ENCODE results near the gene CDH23. TPM values are rescaled to one million over a fixed set of nuclear protein-coding genes. Genes with fewer than 3 reads are reported as not detected.

CDH23 gene
- total RNA-seq, 1 experiment from 2014 or later, result 2.9 TPM

DNA sequence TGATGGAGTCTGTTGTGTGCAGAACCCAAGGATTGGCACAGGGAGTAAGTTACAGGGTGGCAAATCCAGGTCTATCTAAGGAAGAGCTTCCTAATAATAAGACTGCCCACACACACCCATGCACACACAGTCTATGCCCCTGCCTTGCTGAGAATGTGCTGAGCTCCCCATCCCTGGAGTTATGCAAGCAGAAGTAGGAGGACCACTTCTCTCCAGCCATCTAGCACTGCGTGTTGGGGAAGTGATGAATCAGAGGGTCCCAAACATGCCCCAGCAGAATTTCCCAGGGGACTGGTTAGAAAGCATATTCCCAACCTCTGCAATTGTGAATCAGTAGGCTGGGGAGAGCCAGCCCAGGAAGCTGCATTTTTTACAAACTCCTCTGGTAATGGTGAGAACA lies 117.2 kb downstream of the CDH23 start (continued):
- TF ChIP-seq FOXP1 (CRISPR knock-in tag; IDR thresholded peaks at IDR 0.05; ENCODE audit: borderline replicate concordance), result no peak
- TF ChIP-seq NFATC4 (CRISPR knock-in tag; IDR thresholded peaks at IDR 0.05), result no peak
- TF ChIP-seq, protein P1, sequence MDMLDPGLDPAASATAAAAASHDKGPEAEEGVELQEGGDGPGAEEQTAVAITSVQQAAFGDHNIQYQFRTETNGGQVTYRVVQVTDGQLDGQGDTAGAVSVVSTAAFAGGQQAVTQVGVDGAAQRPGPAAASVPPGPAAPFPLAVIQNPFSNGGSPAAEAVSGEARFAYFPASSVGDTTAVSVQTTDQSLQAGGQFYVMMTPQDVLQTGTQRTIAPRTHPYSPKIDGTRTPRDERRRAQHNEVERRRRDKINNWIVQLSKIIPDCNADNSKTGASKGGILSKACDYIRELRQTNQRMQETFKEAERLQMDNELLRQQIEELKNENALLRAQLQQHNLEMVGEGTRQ (CRISPR knock-in tag; IDR thresholded peaks at IDR 0.05), result no peak
- no peak for TF ChIP-seq JUN (CRISPR knock-in tag; IDR thresholded peaks at IDR 0.05)
- no peak for TF ChIP-seq ZNF121 (CRISPR knock-in tag; IDR thresholded peaks at IDR 0.05)
- no peak for TF ChIP-seq FOXJ3 (CRISPR knock-in tag; IDR thresholded peaks at IDR 0.05; ENCODE audit: borderline replicate concordance)
- no peak for TF ChIP-seq SOX15 (CRISPR knock-in tag; IDR thresholded peaks at IDR 0.05)

DNA sequence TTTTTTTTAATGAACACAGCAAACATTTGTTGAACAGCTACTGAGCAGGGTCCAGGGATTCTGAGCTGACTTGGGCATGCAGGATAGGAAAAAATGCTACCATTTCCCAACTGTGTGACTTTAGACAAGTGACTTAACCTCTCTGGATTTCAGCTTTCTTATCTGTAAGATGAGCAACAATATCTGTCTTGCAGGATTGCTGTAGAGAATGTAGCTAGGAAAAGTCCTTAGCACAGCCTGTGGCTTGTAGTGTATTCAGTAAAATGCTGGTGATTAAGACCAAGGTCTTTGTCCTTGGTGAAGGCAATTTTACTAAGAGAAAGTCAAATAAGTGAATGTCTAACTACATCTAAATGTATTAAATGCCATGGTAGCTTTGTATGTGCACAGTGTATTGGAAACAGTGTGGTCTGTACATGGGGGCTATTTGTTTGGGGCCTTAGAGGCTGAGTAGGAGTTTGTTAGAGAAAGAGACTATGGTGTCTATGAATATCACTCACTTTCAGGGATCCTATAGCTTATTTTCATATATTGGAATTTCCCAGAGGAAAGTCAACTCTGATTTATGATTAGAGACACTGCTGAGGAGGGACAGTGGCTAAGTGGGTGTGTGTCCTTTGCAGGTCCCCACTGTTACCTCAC lies 118.9 kb downstream of the CDH23 start:
- ChIA-PET CTCF (no interaction called here), POLR2A (no interaction called here)
- no peaks in the 10 kb centered on the region for H3K36me3 Mint-ChIP-seq
- ATAC-seq (no peak), DNase-seq (ENCODE audit: low spot score) (no peak)
- H3K4me3 Mint-ChIP-seq, result no peak overlapping the region
- no peaks in the 10 kb centered on the region for H3K9me3 Mint-ChIP-seq
- H3K27me3 Mint-ChIP-seq (ENCODE audit: low read depth), result no peaks in the 10 kb centered on the region
- no peak overlapping the region for H3K27ac Mint-ChIP-seq
- H3K4me1 Mint-ChIP-seq, result peaks cover 6% of the 10 kb centered on the region; the same call in 1 of the 2 replicates
- TF ChIP-seq SMAD3 (CRISPR knock-in tag; IDR thresholded peaks at IDR 0.05; ENCODE audit: borderline replicate concordance) (no peak), NFE2L1 (CRISPR knock-in tag; IDR thresholded peaks at IDR 0.05) (no peak), OVOL2 (CRISPR knock-in tag; IDR thresholded peaks at IDR 0.05; ENCODE audit: borderline replicate concordance) (no peak), TP53 (CRISPR knock-in tag; IDR thresholded peaks at IDR 0.05) (no peak)
- TF ChIP-seq, protein P2, sequence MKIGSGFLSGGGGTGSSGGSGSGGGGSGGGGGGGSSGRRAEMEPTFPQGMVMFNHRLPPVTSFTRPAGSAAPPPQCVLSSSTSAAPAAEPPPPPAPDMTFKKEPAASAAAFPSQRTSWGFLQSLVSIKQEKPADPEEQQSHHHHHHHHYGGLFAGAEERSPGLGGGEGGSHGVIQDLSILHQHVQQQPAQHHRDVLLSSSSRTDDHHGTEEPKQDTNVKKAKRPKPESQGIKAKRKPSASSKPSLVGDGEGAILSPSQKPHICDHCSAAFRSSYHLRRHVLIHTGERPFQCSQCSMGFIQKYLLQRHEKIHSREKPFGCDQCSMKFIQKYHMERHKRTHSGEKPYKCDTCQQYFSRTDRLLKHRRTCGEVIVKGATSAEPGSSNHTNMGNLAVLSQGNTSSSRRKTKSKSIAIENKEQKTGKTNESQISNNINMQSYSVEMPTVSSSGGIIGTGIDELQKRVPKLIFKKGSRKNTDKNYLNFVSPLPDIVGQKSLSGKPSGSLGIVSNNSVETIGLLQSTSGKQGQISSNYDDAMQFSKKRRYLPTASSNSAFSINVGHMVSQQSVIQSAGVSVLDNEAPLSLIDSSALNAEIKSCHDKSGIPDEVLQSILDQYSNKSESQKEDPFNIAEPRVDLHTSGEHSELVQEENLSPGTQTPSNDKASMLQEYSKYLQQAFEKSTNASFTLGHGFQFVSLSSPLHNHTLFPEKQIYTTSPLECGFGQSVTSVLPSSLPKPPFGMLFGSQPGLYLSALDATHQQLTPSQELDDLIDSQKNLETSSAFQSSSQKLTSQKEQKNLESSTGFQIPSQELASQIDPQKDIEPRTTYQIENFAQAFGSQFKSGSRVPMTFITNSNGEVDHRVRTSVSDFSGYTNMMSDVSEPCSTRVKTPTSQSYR (CRISPR knock-in tag; IDR thresholded peaks at IDR 0.05), result no peak
- TF ChIP-seq, protein P3, sequence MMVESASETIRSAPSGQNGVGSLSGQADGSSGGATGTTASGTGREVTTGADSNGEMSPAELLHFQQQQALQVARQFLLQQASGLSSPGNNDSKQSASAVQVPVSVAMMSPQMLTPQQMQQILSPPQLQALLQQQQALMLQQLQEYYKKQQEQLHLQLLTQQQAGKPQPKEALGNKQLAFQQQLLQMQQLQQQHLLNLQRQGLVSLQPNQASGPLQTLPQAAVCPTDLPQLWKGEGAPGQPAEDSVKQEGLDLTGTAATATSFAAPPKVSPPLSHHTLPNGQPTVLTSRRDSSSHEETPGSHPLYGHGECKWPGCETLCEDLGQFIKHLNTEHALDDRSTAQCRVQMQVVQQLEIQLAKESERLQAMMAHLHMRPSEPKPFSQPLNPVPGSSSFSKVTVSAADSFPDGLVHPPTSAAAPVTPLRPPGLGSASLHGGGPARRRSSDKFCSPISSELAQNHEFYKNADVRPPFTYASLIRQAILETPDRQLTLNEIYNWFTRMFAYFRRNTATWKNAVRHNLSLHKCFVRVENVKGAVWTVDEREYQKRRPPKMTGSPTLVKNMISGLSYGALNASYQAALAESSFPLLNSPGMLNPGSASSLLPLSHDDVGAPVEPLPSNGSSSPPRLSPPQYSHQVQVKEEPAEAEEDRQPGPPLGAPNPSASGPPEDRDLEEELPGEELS (CRISPR knock-in tag; IDR thresholded peaks at IDR 0.05), result no peak
- TF ChIP-seq, protein P4, sequence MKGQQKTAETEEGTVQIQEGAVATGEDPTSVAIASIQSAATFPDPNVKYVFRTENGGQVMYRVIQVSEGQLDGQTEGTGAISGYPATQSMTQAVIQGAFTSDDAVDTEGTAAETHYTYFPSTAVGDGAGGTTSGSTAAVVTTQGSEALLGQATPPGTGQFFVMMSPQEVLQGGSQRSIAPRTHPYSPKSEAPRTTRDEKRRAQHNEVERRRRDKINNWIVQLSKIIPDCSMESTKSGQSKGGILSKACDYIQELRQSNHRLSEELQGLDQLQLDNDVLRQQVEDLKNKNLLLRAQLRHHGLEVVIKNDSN (CRISPR knock-in tag; IDR thresholded peaks at IDR 0.05), result no peak
- TF ChIP-seq, protein P5, sequence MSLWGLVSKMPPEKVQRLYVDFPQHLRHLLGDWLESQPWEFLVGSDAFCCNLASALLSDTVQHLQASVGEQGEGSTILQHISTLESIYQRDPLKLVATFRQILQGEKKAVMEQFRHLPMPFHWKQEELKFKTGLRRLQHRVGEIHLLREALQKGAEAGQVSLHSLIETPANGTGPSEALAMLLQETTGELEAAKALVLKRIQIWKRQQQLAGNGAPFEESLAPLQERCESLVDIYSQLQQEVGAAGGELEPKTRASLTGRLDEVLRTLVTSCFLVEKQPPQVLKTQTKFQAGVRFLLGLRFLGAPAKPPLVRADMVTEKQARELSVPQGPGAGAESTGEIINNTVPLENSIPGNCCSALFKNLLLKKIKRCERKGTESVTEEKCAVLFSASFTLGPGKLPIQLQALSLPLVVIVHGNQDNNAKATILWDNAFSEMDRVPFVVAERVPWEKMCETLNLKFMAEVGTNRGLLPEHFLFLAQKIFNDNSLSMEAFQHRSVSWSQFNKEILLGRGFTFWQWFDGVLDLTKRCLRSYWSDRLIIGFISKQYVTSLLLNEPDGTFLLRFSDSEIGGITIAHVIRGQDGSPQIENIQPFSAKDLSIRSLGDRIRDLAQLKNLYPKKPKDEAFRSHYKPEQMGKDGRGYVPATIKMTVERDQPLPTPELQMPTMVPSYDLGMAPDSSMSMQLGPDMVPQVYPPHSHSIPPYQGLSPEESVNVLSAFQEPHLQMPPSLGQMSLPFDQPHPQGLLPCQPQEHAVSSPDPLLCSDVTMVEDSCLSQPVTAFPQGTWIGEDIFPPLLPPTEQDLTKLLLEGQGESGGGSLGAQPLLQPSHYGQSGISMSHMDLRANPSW (CRISPR knock-in tag; conservative IDR thresholded peaks at IDR 0.05; ENCODE audit: low read depth), result no peak
- TF ChIP-seq, protein P6, sequence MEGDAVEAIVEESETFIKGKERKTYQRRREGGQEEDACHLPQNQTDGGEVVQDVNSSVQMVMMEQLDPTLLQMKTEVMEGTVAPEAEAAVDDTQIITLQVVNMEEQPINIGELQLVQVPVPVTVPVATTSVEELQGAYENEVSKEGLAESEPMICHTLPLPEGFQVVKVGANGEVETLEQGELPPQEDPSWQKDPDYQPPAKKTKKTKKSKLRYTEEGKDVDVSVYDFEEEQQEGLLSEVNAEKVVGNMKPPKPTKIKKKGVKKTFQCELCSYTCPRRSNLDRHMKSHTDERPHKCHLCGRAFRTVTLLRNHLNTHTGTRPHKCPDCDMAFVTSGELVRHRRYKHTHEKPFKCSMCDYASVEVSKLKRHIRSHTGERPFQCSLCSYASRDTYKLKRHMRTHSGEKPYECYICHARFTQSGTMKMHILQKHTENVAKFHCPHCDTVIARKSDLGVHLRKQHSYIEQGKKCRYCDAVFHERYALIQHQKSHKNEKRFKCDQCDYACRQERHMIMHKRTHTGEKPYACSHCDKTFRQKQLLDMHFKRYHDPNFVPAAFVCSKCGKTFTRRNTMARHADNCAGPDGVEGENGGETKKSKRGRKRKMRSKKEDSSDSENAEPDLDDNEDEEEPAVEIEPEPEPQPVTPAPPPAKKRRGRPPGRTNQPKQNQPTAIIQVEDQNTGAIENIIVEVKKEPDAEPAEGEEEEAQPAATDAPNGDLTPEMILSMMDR (IDR thresholded peaks at IDR 0.05), result no peak
- TF ChIP-seq, protein P7, sequence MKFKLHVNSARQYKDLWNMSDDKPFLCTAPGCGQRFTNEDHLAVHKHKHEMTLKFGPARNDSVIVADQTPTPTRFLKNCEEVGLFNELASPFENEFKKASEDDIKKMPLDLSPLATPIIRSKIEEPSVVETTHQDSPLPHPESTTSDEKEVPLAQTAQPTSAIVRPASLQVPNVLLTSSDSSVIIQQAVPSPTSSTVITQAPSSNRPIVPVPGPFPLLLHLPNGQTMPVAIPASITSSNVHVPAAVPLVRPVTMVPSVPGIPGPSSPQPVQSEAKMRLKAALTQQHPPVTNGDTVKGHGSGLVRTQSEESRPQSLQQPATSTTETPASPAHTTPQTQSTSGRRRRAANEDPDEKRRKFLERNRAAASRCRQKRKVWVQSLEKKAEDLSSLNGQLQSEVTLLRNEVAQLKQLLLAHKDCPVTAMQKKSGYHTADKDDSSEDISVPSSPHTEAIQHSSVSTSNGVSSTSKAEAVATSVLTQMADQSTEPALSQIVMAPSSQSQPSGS (CRISPR knock-in tag; IDR thresholded peaks at IDR 0.05; ENCODE audit: borderline replicate concordance, low read depth), result no peak
- TF ChIP-seq, protein P8, sequence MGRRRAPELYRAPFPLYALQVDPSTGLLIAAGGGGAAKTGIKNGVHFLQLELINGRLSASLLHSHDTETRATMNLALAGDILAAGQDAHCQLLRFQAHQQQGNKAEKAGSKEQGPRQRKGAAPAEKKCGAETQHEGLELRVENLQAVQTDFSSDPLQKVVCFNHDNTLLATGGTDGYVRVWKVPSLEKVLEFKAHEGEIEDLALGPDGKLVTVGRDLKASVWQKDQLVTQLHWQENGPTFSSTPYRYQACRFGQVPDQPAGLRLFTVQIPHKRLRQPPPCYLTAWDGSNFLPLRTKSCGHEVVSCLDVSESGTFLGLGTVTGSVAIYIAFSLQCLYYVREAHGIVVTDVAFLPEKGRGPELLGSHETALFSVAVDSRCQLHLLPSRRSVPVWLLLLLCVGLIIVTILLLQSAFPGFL (CRISPR knock-in tag; IDR thresholded peaks at IDR 0.05; ENCODE audit: borderline replicate concordance), result no peak
- TF ChIP-seq, protein P9, sequence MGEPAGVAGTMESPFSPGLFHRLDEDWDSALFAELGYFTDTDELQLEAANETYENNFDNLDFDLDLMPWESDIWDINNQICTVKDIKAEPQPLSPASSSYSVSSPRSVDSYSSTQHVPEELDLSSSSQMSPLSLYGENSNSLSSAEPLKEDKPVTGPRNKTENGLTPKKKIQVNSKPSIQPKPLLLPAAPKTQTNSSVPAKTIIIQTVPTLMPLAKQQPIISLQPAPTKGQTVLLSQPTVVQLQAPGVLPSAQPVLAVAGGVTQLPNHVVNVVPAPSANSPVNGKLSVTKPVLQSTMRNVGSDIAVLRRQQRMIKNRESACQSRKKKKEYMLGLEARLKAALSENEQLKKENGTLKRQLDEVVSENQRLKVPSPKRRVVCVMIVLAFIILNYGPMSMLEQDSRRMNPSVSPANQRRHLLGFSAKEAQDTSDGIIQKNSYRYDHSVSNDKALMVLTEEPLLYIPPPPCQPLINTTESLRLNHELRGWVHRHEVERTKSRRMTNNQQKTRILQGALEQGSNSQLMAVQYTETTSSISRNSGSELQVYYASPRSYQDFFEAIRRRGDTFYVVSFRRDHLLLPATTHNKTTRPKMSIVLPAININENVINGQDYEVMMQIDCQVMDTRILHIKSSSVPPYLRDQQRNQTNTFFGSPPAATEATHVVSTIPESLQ (CRISPR knock-in tag; IDR thresholded peaks at IDR 0.05), result no peak

Data from WTC11 (cell line).